Heart left ventricle (tissue), 13 donors: ENCODE measurements around the gene CACNA1C.

ENCODE experiments used
- POLR2A ChIP-seq, 2 donors: fragments of 450-650 bp; IDR thresholded peaks; one replicate each; pipeline ENCODE4 v1.6.1; 2017; ENCODE audit warnings: antibody characterized with exemption in 2 of 2, mild to moderate bottlenecking in 2 of 2, moderate library complexity in 2 of 2
- TF ChIP-seq, protein P1 (sequence below), 12 donors: fragments of 200-600 bp; sonication (generic) in 4 of 12; IDR thresholded peaks; one replicate each; pipeline versions ENCODE4 v1.5.0 to v1.8.0; 2018 to 2022; ENCODE audit warnings: antibody characterized with exemption in 12 of 12, mild to moderate bottlenecking in 5 of 12
- donor health status: ischemic (EF 13 %, LVEDD 7.1; RV severe dilation, severe dysfunction).
- donor health status: DM: no; HTN: yes; CAD: no.
- donor health status: DM: no; HTN: no; CAD: no.
- donor health status: ischemic (EF 25% LVEDD 6.9; RV normal size, moderate dysfunction).
- donor health status: ischemic (EF 25% LVEDD 5.7; RV mildly dilated, moderate dysfunction).
- donor health status: ischemic (EF 35%, LVEDD 5.7; RV mildly dilated, moderate dysfunction).
- donor health status: nonischemic (EF 11% LVEDD 7.7; RV severe dilation, severe dysfunction).
- donor health status: DM: yes; HTN: yes; CAD: no.
- donor health status: PGD.
- donor health status: ischemic (EF 29% LVEDD 5.4; RV normal size, mild dysfunction).
- donor health status: nonischemic (EF 23%, LVEDD 6.1; RV moderate dilation, normal function).

DNA sequence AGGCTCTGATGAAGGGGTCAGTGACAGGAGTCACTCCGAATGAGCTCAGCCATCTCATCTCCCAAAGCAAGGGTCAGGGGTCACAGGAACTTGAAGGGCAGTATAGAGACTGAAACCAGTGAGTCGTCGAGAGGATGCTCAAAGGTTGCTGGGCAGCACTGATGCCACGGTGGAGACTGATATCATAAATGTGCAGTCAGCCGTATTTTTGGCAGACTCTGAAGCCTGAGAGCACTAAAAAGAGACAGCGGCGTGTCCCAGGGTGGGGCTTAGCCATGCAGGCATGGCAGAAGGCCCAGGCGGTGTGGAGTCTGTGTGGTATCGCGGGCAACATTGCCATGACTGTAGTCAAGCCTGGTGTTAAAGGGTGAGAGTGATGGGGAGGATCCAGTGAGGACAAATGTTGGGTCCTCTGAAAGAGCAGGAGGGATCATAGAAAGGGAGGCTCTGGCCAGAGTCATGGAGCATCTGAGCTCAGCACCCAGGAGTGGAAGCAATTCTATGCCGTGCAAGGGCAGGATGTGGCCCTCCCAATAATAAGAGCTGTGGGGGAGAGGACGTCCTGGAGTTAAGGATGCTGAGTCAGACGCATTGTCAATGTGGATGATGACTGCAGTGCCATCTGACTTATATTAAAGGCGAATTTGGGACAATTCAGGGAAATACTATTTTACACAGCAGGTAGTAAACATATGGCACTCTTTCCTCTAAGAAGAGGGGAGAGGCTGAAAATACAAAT lies 500.8 kb downstream of the CACNA1C start:
- TF ChIP-seq, protein P1, sequence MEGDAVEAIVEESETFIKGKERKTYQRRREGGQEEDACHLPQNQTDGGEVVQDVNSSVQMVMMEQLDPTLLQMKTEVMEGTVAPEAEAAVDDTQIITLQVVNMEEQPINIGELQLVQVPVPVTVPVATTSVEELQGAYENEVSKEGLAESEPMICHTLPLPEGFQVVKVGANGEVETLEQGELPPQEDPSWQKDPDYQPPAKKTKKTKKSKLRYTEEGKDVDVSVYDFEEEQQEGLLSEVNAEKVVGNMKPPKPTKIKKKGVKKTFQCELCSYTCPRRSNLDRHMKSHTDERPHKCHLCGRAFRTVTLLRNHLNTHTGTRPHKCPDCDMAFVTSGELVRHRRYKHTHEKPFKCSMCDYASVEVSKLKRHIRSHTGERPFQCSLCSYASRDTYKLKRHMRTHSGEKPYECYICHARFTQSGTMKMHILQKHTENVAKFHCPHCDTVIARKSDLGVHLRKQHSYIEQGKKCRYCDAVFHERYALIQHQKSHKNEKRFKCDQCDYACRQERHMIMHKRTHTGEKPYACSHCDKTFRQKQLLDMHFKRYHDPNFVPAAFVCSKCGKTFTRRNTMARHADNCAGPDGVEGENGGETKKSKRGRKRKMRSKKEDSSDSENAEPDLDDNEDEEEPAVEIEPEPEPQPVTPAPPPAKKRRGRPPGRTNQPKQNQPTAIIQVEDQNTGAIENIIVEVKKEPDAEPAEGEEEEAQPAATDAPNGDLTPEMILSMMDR (IDR thresholded peaks at IDR 0.05), result no peak
- no peak for TF ChIP-seq POLR2A (IDR thresholded peaks at IDR 0.05)
